ENCODE results near the gene CFAP97D2.

- no peak for TF ChIP-seq JUN (CRISPR knock-in tag; IDR thresholded peaks at IDR 0.05)
- TF ChIP-seq ZNF121 (CRISPR knock-in tag; IDR thresholded peaks at IDR 0.05) = no peak
- no peak for TF ChIP-seq STAT6 (CRISPR knock-in tag; conservative IDR thresholded peaks at IDR 0.05; ENCODE audit: low read depth)
- TF ChIP-seq SMAD3 (CRISPR knock-in tag; IDR thresholded peaks at IDR 0.05; ENCODE audit: borderline replicate concordance) = no peak
- no peak for TF ChIP-seq CREM (CRISPR knock-in tag; IDR thresholded peaks at IDR 0.05)
Observed at GRCh38 chr13:114196629-114197028, 17.6 kb downstream of the CFAP97D2 start.

Measured in WTC11 (cell line).